Measurements from ENCODE around the gene DHTKD1.

DNA sequence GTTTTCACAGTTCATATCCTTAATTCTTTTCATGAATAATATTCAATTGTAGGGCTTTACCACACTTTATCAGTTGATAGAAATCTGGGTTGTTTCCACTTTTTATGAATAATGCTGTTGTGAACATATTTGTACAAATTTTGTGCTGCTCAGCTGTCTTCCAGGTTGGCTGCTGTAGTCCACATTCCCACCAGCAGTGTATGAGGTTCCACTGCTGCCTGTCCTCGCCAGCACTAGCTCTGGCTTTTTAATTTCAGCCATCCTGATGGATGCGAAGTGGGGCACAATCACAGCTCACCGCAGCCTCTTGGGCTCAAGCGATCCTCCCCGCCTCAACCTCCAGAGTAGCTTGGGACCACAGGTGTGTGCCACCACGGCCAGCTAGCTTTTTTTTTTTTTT is 94.2 kb downstream of the DHTKD1 start:
- TF ChIP-seq, protein P1, sequence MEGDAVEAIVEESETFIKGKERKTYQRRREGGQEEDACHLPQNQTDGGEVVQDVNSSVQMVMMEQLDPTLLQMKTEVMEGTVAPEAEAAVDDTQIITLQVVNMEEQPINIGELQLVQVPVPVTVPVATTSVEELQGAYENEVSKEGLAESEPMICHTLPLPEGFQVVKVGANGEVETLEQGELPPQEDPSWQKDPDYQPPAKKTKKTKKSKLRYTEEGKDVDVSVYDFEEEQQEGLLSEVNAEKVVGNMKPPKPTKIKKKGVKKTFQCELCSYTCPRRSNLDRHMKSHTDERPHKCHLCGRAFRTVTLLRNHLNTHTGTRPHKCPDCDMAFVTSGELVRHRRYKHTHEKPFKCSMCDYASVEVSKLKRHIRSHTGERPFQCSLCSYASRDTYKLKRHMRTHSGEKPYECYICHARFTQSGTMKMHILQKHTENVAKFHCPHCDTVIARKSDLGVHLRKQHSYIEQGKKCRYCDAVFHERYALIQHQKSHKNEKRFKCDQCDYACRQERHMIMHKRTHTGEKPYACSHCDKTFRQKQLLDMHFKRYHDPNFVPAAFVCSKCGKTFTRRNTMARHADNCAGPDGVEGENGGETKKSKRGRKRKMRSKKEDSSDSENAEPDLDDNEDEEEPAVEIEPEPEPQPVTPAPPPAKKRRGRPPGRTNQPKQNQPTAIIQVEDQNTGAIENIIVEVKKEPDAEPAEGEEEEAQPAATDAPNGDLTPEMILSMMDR (IDR thresholded peaks at IDR 0.05): no peak
- TF ChIP-seq POLR2A (IDR thresholded peaks at IDR 0.05) (no peak), POLR2AphosphoS5 (IDR thresholded peaks at IDR 0.05) (no peak), EP300 (IDR thresholded peaks at IDR 0.05) (no peak)
